GM12878 (cell line): Measurements from ENCODE around the gene MED13. TPM values are rescaled to one million over a fixed set of nuclear protein-coding genes. Genes with fewer than 3 reads are reported as not detected.
A peak's percentile ranks its signal among the peaks of the same experiment; 100 is the strongest.

Experiments
- ATAC-seq: fragments of 200-7000 bp; cut with Tn5 transposase; 3 replicates; pipeline ENCODE4 v1.9.1; 2020; ENCODE audit warnings: mild to moderate bottlenecking, moderate library complexity
- BruUV-seq: library from RNA; stranded (reverse); fragments of 400-500 nt; replicated peaks from 2 replicates; lab custom pipeline; 2021; lab: Mats Ljungman, UMichigan
- CTCF ChIA-PET: fragments of 300-600 bp; sonication (Branson Sonifier 250); formaldehyde crosslinking; extraction: SDS; loops from one replicate; lab custom pipeline; 2021; ENCODE audit warnings: inconsistent platforms; lab: Yijun Ruan, JAX
- POLR2A ChIA-PET: fragments of 350-600 bp; formaldehyde crosslinking; extraction: SDS; loops from one replicate; lab custom pipeline; 2021; ENCODE audit warnings: inconsistent platforms; lab: Charles Lee
- RAD21 ChIA-PET: fragments of 300-600 bp; sonication (Branson Sonifier 250); formaldehyde crosslinking; loops from one replicate; lab custom pipeline; 2023; ENCODE audit warnings: antibody characterized with exemption; ENCODE audit not compliant: unreplicated experiment; lab: Charles Lee
- SMC1A ChIA-PET: fragments of 300-600 bp; sonication (Branson Sonifier 250); formaldehyde crosslinking; loops from one replicate; lab custom pipeline; 2023; ENCODE audit not compliant: unreplicated experiment, uncharacterized antibody; lab: Charles Lee
- DNase-seq: peaks from one replicate; pipeline ENCODE4 v3.0.0-alpha.2; 2011; ENCODE audit warnings: low read depth, low spot score
- FAIRE-seq: peaks from 3 replicates; lab custom pipeline; 2011; peaks lifted over from hg19 to GRCh38; lab: Jason Lieb, UNC
- H2AFZ ChIP-seq: 2 replicates; pipeline ENCODE4 v1.6.0; 2011; ENCODE audit warnings: low read depth, low read length, control low read depth; ENCODE audit not compliant: control insufficient read depth
- H3K27ac ChIP-seq: 2 replicates; pipeline ENCODE4 v1.5.1; 2011; ENCODE audit warnings: control low read depth; ENCODE audit not compliant: control insufficient read depth, insufficient read depth
- H3K27me3 ChIP-seq, 2 experiments: replicated peaks in 1 of 2; 2 replicates each; pipeline versions ENCODE4 v1.6.0 to v1.6.1; 2011; ENCODE audit warnings: low read length in 1 of 2; ENCODE audit not compliant: control insufficient read depth in 2 of 2, insufficient read depth in 2 of 2
- H3K36me3 ChIP-seq, 2 experiments: 2 replicates each; pipeline ENCODE4 v1.5.1; 2011; ENCODE audit warnings: low read length in 1 of 2; ENCODE audit not compliant: control insufficient read depth in 2 of 2, insufficient read depth in 2 of 2
- H3K4me1 ChIP-seq: 2 replicates; pipeline ENCODE4 v1.6.1; 2011; ENCODE audit warnings: mild to moderate bottlenecking, low read length, moderate library complexity, mixed read lengths; ENCODE audit not compliant: control insufficient read depth, insufficient read depth
- H3K4me2 ChIP-seq: 2 replicates; pipeline ENCODE4 v1.6.0; 2011; ENCODE audit warnings: control low read depth; ENCODE audit not compliant: control insufficient read depth, insufficient read depth
- H3K4me3 ChIP-seq: fragments of 200-600 bp; sonication (generic); 2 replicates; pipeline ENCODE4 v1.5.1; 2016
- H3K79me2 ChIP-seq: 2 replicates; pipeline ENCODE4 v1.6.0; 2011; ENCODE audit warnings: low read length; ENCODE audit not compliant: control insufficient read depth, insufficient read depth
- H3K9ac ChIP-seq: 2 replicates; pipeline ENCODE4 v1.8.0; 2011; ENCODE audit warnings: low read length, control low read depth, mixed read lengths; ENCODE audit not compliant: control insufficient read depth, insufficient read depth
- H3K9me3 ChIP-seq: replicated peaks from 3 replicates; pipeline ENCODE4 v1.5.1; 2011; ENCODE audit warnings: mild to moderate bottlenecking, low read length; ENCODE audit not compliant: control insufficient read depth, insufficient read depth
- H4K20me1 ChIP-seq: 2 replicates; pipeline ENCODE4 v1.6.0; 2011; ENCODE audit not compliant: control insufficient read depth, insufficient read depth
- DPF2 ChIP-seq: fragments of 450-650 bp; IDR thresholded peaks from 2 replicates; pipeline ENCODE4 v1.6.1; 2017; ENCODE audit warnings: mild to moderate bottlenecking
- ESRRA ChIP-seq: IDR thresholded peaks from 2 replicates; pipeline ENCODE4 v1.6.1; 2012; ENCODE audit warnings: mild to moderate bottlenecking, low read length, improper control_type of control experiment
- FOXM1 ChIP-seq: IDR thresholded peaks from 2 replicates; pipeline ENCODE4 v1.6.1; 2012; ENCODE audit warnings: low read depth, mild to moderate bottlenecking, inconsistent platforms, low read length, moderate library complexity
- MEF2A ChIP-seq: IDR thresholded peaks from 2 replicates; pipeline ENCODE4 v1.6.1; 2011; ENCODE audit warnings: low read depth, mild to moderate bottlenecking, low read length, moderate library complexity; ENCODE audit not compliant: insufficient read depth
- MXI1 ChIP-seq: fragments of 150-350 bp; IDR thresholded peaks from 2 replicates; pipeline ENCODE4 v1.6.1; 2011; ENCODE audit warnings: low read depth, mild to moderate bottlenecking, inconsistent platforms, low read length, improper control_type of control experiment
- NR2C1 ChIP-seq: fragments of 450-650 bp; IDR thresholded peaks from 2 replicates; pipeline ENCODE4 v1.6.1; 2017; ENCODE audit warnings: antibody characterized with exemption, mild to moderate bottlenecking, moderate library complexity
- NR2F1 ChIP-seq: fragments of 450-650 bp; conservative IDR thresholded peaks from 2 replicates; pipeline ENCODE4 v1.6.1; 2017; ENCODE audit warnings: mild to moderate bottlenecking
- PAX5 ChIP-seq: IDR thresholded peaks from 2 replicates; pipeline ENCODE4 v1.6.1; 2011; ENCODE audit warnings: low read depth, low read length, borderline replicate concordance
- POLR2AphosphoS5 ChIP-seq: IDR thresholded peaks from 2 replicates; pipeline ENCODE4 v1.6.1; 2011; ENCODE audit warnings: mild to moderate bottlenecking, low read length, inconsistent platforms
- RBBP5 ChIP-seq: fragments of 200-600 bp; sonication (generic); conservative IDR thresholded peaks from 2 replicates; pipeline ENCODE4 v1.6.1; 2016
- RCOR1 ChIP-seq: conservative IDR thresholded peaks from 2 replicates; pipeline ENCODE4 v1.6.1; 2012; ENCODE audit warnings: low read depth, low read length, improper control_type of control experiment
- SMAD1 ChIP-seq: fragments of 450-650 bp; IDR thresholded peaks from 2 replicates; pipeline ENCODE4 v1.6.1; 2018; ENCODE audit warnings: mild to moderate bottlenecking, low read depth; ENCODE audit not compliant: partially characterized antibody
- SP1 ChIP-seq: IDR thresholded peaks from one replicate; pipeline ENCODE4 v1.6.1; 2011; ENCODE audit warnings: low read depth, low read length
- SPI1 ChIP-seq: IDR thresholded peaks from 2 replicates; pipeline ENCODE4 v1.6.1; 2011; ENCODE audit warnings: low read depth, mild to moderate bottlenecking, low read length, moderate library complexity, borderline replicate concordance; ENCODE audit not compliant: insufficient read depth
- TAF1 ChIP-seq: IDR thresholded peaks from 2 replicates; pipeline ENCODE4 v1.6.1; 2011; ENCODE audit warnings: mild to moderate bottlenecking, low read depth, low read length, borderline replicate concordance
- TARDBP ChIP-seq: IDR thresholded peaks from 2 replicates; pipeline ENCODE4 v1.6.1; 2016; ENCODE audit warnings: borderline replicate concordance
- TCF3 ChIP-seq: IDR thresholded peaks from 2 replicates; pipeline ENCODE4 v1.6.1; 2012; ENCODE audit warnings: low read depth, mild to moderate bottlenecking, low read length, borderline replicate concordance; ENCODE audit not compliant: insufficient read depth
- ZBED1 ChIP-seq: IDR thresholded peaks from 2 replicates; pipeline ENCODE4 v1.6.1; 2016; ENCODE audit warnings: borderline replicate concordance
- ZNF24 ChIP-seq: fragments of 450-650 bp; IDR thresholded peaks from 2 replicates; pipeline ENCODE4 v1.6.1; 2017; ENCODE audit warnings: antibody characterized with exemption, mild to moderate bottlenecking
- ZNF384 ChIP-seq: IDR thresholded peaks from 2 replicates; pipeline ENCODE4 v1.6.1; 2012; ENCODE audit warnings: low read depth, mild to moderate bottlenecking, low read length, improper control_type of control experiment, borderline replicate concordance
- ZNF622 ChIP-seq: fragments of 450-650 bp; IDR thresholded peaks from 2 replicates; pipeline ENCODE4 v1.6.1; 2017; ENCODE audit warnings: mild to moderate bottlenecking, inconsistent platforms
- ZSCAN29 ChIP-seq: fragments of 450-650 bp; IDR thresholded peaks from 2 replicates; pipeline ENCODE4 v1.6.1; 2017; ENCODE audit warnings: mild to moderate bottlenecking, moderate library complexity
- WGBS: methylation state at CpG from one replicate; pipeline ENCODE4 v1.1.6; 2016; ENCODE audit warnings: low lambda C conversion rate; ENCODE audit not compliant: insufficient replicate concordance, insufficient coverage; ENCODE audit errors: missing lambda C conversion rate; 5-methylcytosine and 5-hydroxymethylcytosine counted together
- in situ Hi-C: fragments of 300-500 bp; cut with MboI; formaldehyde crosslinking; loops from 9 replicates; pipeline ENCODE4 v1.14.3; 2018; ENCODE audit warnings: mixed read lengths
- intact Hi-C: fragments of 100-400 bp; cut with micrococcal nuclease; formaldehyde crosslinking; loops from one replicate; pipeline ENCODE4 v1.14.2; 2022; ENCODE audit not compliant: unreplicated experiment
- polyA plus RNA-seq, 11 experiments: library from polyadenylated mRNA; depleted of rRNA in 4 of 11; unstranded in 6 of 11; stranded (reverse) in 5 of 11; fragments of >200 nt; fragmentation: Nextera tagmentation in 4 of 11; fragmentation: Illumina TruSeq in 1 of 11; extraction: Ambion mirVana in 4 of 11; extraction: Trizol in 1 of 11; gene quantifications; 1 replicate in 1 of 11; 2 replicates in 10 of 11; pipeline versions ENCODE4 v1.2.1 to v1.2.3, GENCODE V29; 2011 to 2016; ENCODE audit warnings: inconsistent platforms in 2 of 11, missing spikeins in 2 of 11, low read depth in 1 of 11
- total RNA-seq, 4 experiments: library from RNA; depleted of rRNA in 3 of 4; stranded (reverse); fragments of >200 nt in 3 of 4; fragmentation: Illumina TruSeq in 1 of 4; extraction: Trizol in 1 of 4; gene quantifications; 2 replicates each; pipeline versions ENCODE4 v1.2.1 to v1.2.3, GENCODE V29; 2013 to 2021
- TF ChIP-seq, protein P1 (sequence below): IDR thresholded peaks from 2 replicates; pipeline ENCODE4 v1.6.1; 2012; ENCODE audit warnings: low read depth, low read length, improper control_type of control experiment

MED13 gene
- total and polyA plus RNA-seq, 10 of the 15 experiments (the other 5 are each of a cell fraction or from before 2014, with no cell fraction given): 4.6 to 49.7 (median 21.3) TPM

DNA sequence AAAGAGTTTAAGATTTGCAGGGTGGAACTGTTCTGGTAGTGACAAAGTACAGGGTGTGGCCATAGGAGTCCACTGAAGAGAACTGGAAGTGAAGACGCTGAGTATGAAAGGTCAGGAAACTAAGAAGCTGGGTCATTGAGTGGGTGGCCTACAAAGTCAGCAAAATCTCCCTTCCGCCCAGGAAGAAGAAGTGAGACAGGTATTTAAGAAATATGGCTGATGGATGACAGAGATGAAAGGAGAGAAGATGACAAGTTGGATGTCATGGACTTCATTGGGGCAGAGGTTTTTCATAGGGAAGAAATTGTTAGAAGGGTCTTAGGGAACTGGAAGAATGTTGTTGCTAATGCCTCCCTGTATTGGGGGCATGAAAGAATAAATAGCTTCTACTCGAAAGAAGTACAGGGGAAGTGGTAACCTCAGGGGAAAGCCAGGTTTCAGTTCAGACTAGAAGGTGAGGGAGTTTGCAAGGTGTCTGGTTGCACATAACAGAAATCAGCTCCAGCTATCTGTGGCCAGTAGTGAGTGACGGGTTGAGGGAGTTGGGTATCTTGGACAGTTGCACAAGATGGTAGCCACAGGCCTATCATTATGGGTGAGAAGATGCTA lies 33.6 kb upstream of the MED13 start (continued):
- TF ChIP-seq MEF2A (0 out of 2 replicates have a peak, but pooled peaks have one; percentile 11), ZNF622 (no peak), DPF2 (peak; percentile 98), TARDBP (0 out of 2 replicates have a peak, but pooled peaks have one; percentile 44), SP1 (no peak), ZBED1 (peak; percentile 65; the same call in 1 of the 2 replicates), FOXM1 (peak; percentile 80), MXI1 (no peak), TAF1 (no peak), NR2C1 (peak; percentile 19; the same call in 1 of the 2 replicates)

DNA sequence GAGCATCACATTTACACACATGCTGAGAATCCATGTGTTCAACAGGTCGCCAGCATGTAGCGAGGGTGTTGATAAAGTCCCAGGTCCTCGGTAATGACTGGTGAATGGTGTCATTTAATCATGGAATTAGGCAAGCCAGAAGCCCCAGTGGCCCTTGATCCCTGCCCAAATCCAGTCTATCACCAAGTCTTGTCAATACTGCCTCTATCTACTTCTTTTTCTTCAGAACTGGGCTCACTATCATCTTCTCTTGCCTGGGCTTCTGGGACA lies 31.3 kb upstream of the MED13 start:
- Histone ChIP-seq H3K4me3 (no peak overlapping the region), H4K20me1 (no peaks in the 10 kb centered on the region), H3K9me3 (peaks cover 3% of the 10 kb centered on the region; the same call in 2 of the 3 replicates), H3K27ac (no peak overlapping the region), H3K36me3 (no peaks in the 10 kb centered on the region), H3K27me3 (no peaks in the 10 kb centered on the region), H3K4me2 (no peak overlapping the region), H3K9ac (no peak overlapping the region), H3K79me2 (no peaks in the 10 kb centered on the region), H3K4me1 (peaks cover 50% of the 10 kb centered on the region), H2AFZ (no peak overlapping the region)
- RAD21 ChIA-PET: interaction anchor here (0.9 to 12.4 kb wide), 2 partner anchors 15 to 31 kb away, joined by 3 to 134 read pairs; no protein-coding TSS in a partner anchor
- intact Hi-C loops: no loop called here
- SMC1A ChIA-PET: interaction anchor here (1.3 to 12.8 kb wide), 5 partner anchors 10 to 56 kb away, joined by 3 to 139 read pairs (median 4); no protein-coding TSS in a partner anchor
- no TSS peak for BruUV-seq
- POLR2A ChIA-PET: interaction anchor here (0.5 to 0.9 kb wide), 4 partner anchors 10 to 861 kb away, joined by 3 to 5 read pairs (median 4); no protein-coding TSS in a partner anchor
- FAIRE-seq (no peak), ATAC-seq (no peak), DNase-seq (no peak)
- in situ Hi-C loops: no loop called here
- 97% methylated on average over 3 of the region's 3 CpGs for WGBS
- CTCF ChIA-PET: interaction anchor here (0.9 to 12.3 kb wide), 3 partner anchors 16 to 30 kb away, joined by 3 to 183 read pairs (median 22); no protein-coding TSS in a partner anchor
- TF ChIP-seq SPI1 (no peak), ZSCAN29 (no peak), SMAD1 (no peak), TCF3 (no peak), ZNF24 (no peak), ESRRA (no peak), ZNF384 (no peak), NR2F1 (no peak), RCOR1 (no peak), PAX5 (no peak), RBBP5 (no peak), POLR2AphosphoS5 (no peak)
- TF ChIP-seq, protein P1, sequence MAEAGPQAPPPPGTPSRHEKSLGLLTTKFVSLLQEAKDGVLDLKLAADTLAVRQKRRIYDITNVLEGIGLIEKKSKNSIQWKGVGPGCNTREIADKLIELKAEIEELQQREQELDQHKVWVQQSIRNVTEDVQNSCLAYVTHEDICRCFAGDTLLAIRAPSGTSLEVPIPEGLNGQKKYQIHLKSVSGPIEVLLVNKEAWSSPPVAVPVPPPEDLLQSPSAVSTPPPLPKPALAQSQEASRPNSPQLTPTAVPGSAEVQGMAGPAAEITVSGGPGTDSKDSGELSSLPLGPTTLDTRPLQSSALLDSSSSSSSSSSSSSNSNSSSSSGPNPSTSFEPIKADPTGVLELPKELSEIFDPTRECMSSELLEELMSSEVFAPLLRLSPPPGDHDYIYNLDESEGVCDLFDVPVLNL: no peak
